Transverse colon (tissue), 4 donors: ENCODE results near the gene HEPACAM.

Source experiments
- CTCF ChIP-seq, 5 experiments: fragments of 200-600 bp in 3 of 5; fragments of 450-650 bp in 2 of 5; sonication (generic) in 3 of 5; IDR thresholded peaks; 1 replicate in 2 of 5; 2 replicates in 3 of 5; pipeline ENCODE4 v1.5.1; 2016 to 2017; ENCODE audit warnings: antibody characterized with exemption in 5 of 5, inconsistent platforms in 3 of 5, mild to moderate bottlenecking in 2 of 5, moderate library complexity in 1 of 5
- EP300 ChIP-seq: sonication (generic); formaldehyde crosslinking; IDR thresholded peaks from one replicate; pipeline ENCODE4 v1.6.1; 2017; ENCODE audit warnings: antibody characterized with exemption, low read depth
- POLR2AphosphoS5 ChIP-seq, 3 donors: sonication (generic); formaldehyde crosslinking; IDR thresholded peaks; one replicate each; pipeline ENCODE4 v1.6.1; 2016; ENCODE audit warnings: antibody characterized with exemption in 3 of 3

- TF ChIP-seq CTCF (IDR thresholded peaks at IDR 0.05) (no peak), EP300 (no peak), POLR2AphosphoS5 (IDR thresholded peaks at IDR 0.05) (no peak)
Observed at GRCh38 chr11:124880958-124881357, 54.9 kb downstream of the HEPACAM start.
